GM19351 (cell line): ENCODE results near the gene TDRD15.
"Not testable (repeated sequence)": the region's sequence is repeated elsewhere in the genome, so short reads cannot be mapped to it uniquely, and the experiment has no call there.

Experiments
- ATAC-seq: cut with Tn5 transposase; IDR thresholded peaks from one replicate; pipeline ENCODE4 v1.9.1; 2021; ENCODE audit warnings: mild to moderate bottlenecking, moderate library complexity; ENCODE audit not compliant: unreplicated experiment

The TDRD15 gene

DNA sequence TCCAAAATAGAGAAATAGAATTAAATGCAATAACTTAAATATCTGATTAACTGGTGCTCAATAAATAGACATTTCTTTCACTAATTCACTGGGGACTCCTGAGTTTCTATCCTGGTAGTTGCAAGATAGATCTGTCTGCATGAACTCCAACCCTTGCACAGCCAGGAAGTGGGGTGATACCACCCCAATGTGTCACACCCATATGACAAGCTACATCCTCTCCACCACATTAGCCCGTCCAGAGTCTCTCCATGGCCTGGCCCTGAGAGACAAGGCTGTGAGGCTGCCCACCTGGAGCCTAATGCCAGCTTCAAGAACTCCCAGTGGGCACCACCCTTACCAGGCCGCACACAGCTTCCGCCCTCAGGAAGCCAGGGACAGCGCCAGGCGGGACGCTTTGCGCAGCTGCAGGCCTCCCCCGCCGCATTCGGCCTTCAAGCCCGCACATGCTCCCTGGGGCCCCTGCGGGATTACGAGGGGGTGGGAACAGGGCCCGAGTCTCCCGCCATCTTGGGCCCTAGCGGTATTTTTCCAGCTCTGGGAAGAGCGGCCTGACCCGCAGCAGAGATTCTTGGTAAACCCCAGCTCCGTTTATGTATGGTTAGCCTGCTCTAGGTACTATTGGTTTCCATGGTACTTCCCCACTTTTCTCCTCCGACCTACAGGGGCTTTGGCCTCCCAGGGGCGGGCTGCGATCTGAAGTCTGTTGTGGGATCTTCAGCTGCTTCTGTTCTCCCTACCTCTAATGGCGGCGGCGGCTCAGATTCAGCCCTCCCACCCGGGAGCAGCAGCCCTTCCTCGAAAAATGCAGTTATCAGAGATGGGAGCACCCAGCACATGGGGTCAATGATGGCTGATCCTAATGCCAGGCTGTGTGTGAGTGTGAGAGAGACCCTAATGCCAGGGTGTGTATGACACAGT is at the start of gene TDRD15:
Gene TDRD15 (plus strand): TSS at position 496 of the 921 bp plus-strand sequence. CDS start 13,500 bp downstream, outside the sequence.
- no peak for ATAC-seq

DNA sequence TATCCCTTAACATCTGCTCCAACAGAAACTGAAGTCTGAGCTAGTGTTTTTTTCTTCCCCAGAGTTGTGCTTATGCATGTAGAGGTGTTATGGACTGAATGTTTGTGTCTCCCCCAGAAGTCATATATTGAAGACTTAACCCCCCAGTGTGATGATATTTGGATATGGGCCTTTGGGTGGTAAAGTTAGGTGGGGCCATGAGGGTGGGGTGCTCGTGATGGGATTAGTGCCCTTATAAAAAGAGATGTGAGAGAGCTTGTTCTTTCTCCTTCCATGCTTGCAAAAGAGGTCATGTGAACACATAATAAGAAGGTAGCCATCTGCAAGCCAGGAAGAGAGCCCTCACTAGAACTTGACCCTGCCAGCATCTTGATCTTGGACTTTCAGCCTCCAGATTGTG is 45.5 kb upstream of the TDRD15 start:
- no peak for ATAC-seq

DNA sequence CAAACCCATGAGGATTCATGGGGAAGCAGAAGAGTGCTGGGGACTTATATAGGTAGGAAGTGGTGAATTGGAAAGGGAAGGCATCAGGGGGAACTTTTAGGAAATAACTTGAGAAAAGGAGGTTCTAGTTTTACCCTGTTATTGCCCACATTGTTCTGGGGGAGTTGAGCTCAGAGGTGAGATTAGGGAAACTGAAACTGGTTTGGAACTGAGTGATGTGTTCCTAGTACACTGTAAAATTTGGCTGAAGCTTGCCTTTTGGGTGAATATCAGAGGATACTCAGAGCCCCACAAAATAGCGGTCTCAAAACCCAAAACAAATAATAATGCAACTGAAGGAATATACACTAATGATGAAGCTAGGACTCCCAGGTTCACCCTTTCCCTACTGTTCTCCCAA is 40.3 kb upstream of the TDRD15 start:
- no peak for ATAC-seq

DNA sequence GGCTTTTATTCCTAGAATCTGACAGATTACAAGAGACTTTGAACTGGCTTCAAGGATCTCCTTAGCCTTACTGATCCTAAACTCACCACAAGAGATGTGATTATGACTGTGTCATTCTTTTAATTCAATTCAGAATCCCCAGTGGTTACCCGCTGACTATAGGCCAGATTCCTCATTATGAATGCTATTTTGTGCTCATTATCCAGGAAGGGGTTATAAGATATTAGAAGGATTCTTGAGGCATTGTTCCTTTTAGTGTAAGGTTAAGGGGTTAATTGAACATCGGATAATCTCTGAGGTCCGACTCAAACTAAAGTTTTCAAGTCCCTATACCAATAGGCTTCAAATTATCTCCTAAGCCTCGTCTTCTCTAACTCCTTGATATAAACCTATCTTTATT is 39.4 kb upstream of the TDRD15 start:
- ATAC-seq = no peak

DNA sequence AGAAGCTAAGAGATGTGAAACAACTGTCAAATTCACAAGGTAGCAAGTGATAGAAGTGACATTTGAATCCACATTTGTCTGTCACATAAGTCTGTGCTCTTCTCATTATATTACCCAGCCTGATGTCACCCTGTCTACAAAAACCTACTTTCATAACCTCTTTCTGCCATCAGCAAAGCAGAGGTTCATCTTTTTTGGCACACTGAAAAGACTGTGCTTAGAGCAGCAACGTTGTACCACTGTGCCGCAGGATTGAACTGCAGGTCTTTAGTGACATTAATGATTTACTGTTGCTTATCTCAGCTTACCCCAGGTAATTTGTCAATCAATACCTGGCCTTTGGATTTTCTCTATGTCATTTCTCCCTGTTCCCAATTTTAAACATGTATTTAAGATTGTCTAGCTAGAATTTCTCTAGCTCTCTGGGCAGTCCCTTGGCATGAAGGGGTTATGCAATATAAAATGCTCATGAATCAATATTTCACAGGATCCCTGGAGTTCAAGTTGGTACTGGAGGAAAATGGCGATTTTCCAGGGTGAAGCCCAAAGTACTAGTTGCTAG is 31.4 kb upstream of the TDRD15 start:
- ATAC-seq = no peak

DNA sequence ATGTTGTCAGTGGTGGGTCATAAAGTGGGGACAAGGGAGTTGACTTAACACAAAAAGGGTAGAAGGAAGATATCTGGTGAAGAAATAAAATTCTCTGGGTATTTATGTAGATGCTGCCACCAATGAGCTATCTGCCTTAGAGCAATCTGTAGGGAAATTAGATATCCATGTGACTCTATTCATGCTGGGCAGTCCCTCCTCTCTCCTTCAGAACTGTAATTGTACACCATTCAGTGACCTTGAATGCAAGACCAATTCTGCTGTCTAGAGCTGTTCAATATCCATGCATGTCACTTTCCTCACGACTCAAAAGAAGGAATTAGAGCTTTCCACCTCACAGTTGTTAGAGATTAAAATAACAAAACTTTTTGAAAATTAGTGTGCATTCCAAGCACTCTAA is 28.6 kb upstream of the TDRD15 start:
- ATAC-seq = no peak

DNA sequence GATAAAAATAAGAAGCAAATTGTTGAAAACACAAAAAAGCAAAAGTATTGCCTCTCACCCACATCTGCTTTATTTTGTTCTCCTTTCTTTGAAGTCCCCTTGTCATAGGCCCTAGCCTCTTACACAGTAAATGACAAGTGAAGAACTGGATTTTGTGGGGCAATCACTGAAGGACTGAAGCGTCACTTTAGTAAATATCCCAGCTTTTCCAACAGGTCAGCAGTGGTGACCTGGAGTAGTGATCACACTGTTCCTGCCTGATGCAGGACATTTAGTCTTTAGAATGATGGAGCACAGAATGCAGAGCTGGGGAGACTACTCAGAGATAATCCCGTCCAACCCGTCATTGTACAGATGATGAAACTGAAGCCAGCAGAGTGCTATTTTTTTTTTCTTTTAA is 28.1 kb upstream of the TDRD15 start:
- ATAC-seq = no peak

DNA sequence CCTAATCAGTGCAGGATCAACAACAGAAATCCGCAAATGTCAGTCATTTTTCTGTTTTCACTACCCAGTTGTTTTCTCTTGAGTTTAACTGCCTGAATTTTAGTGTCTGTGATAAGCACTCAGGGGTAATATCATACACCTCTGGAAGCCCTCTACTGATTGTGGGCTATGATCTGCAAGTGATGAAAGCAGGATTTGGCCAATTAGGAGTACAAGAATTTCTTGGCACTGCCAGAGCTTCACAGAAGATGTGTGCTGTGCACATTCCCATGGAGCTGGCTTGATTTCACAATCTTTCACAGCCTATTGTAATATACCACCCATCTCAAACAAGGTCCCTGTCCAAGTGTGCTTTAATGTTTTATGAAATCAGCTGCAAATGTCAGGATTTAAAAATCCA is 27.3 kb upstream of the TDRD15 start:
- ATAC-seq = no peak

DNA sequence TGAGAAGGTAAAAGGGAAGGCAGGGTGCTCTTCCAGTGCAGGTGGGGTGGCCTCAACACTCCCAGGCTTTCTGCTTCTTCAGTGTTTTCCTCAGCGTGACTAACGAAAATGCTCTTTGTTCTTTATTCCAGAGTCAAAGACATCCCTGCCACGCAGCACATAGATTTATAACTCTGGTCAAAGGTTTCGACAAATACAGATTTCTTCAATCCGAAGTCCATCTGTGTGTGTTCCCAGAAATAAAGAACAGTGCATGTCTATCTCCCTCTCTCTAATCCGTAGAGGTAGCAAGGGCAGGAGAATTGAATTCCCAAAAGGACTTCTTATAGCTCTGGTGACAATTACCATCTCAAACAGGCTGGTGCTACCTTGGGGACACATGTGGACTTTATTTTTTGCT is 26.4 kb upstream of the TDRD15 start:
- no peak for ATAC-seq

DNA sequence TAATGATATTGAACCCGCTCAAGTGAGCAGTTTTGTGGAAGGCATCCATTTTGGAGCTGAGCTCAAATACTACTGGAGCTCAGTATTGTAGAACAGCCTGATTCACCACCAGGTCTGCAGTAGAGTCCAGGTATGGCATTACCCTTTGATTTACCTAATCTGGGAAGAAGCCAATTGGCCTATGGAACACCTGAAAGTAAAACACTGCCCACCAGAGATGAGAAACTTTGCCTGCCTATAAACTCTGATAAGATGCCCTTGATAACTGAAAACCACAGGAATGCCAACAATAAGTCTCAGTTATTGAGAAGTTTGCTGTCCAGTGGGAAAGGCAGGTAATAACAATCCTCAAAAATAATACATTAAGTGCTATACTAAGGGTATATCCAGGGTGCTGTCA is 25.5 kb upstream of the TDRD15 start:
- no peak for ATAC-seq

DNA sequence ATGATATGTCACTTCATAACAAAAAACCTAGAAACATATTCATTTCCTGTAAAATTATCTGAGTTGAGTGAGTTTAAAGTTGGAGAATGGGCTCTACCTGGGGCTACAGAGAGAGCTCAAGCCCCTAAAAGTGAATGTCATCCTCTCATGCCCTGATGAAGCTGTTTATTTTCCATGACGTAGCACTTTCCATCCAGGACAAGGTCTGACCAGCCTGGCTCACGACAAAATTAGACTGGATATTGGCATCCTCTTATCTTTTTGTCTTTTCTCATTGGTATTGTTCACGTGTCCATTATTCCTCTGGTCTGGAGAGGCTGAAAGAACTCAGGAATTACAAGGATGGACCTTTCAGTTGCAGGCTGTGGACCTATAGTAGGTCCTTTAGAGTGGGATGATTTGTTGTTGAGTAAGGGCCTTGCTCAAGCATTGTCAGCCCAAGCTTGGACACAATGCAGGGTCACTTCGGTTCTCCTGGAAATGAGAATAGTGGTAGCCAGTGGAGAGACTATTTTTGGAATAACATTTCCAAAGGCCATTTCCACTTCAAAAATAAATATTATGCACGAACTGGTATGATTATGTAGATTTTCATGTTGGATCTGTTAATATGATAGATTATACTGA is 24.4 kb upstream of the TDRD15 start:
- ATAC-seq = no peak

DNA sequence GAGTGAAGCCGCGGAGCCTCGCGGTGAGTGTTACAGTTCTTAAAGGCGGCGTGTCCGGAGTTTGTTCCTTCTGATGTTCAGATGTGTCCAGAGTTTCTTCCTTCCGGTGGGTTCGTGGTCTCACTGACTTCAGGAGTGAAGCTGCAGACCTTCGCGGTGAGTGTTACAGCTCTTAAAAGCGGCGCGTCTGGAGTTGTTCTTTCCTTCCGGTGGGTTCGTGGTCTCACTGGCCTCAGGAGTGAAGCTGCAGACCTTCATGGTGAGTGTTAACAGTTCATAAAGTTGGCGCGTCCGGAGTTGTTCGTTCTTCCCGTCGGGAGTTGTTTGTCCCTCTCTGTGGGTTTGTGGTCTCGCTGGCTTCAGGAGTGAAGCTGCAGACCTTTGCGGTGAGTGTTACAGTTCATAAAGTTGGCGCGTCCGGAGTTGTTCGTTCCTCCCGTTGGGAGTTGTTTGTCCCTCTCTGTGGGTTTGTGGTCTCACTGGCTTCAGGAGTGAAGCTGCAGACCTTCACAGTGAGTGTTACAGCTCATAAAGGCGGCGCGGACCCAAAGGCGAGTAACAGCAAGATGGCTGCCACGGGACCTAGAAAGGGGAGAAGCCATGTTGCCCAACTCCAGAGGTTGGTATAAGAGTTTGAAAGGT is 22.1 kb upstream of the TDRD15 start:
- not testable (repeated sequence) for ATAC-seq

DNA sequence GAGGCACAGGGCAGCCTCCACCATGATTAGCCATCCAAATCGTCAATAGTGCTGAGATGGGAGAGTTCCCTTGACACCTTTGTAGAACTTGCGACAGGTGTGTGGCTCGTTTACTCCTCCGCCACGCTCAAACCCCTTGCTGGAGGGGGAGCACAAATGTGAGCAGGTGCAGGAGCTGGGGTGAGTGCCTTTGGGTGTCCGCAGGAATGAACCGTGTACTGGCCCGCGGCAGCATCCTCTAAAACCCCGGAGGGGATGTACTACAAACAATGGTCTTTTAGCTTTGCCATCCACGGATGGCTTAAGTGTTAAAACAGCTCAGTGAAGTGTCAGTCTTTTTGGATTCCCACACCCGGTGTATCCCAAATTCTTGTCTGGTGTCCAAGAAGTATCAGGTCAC is 21.4 kb upstream of the TDRD15 start:
- ATAC-seq = no peak

DNA sequence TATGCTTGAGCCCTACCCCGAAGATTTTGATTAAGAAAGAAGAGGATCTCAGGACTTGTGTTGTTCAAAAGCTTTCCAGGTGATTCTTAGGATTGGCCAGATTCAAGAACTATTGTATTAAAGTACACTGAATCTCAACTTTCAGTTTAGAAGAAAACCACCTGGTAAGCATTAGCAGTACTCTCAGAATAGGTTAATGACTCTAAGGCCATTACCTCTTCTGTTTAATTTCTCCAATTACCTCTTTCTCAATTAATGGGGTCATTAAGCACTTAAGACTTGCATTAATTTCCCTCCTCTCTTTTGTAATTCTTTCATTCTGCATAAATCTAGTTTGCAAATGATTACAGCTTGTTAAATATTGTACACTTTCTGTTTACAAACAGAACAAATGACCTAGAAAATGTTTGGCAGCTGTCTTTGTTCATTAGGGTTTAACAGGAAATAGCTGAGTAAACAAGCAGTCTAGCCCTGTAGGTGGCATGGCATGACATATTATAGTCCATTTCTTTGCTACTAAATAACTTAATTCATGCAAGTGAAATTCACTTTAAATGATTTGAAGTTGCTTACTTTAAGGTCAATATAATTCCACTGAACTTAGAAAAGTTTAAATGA is 20.4 kb upstream of the TDRD15 start:
- no peak for ATAC-seq

DNA sequence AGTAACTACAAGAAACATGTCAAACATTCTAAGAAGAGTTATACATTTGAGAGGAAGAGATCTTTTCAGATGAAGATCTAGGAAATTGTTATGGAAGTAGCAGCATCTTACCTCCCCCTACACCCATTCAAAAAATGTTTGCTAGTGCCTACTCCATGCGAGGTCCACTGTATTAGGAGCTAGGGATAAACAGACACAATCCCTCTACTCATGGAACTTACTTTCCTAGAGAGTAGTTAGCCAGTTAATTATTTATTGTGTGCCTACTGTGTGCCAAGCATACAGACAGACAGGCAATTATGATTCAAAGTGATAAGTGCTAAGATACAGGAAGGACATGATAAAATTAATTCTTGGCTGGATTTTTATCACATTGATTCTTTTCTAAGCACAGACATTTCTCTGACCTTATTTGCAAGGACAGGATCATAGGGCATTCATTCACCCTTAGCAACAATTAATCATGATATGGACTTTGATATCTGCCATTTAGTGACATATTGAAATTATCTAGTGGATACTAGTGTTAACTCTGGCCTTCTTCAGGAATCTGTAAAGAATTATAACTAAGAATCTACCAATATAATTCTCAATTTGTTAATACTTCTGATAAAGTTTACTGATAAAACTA is 19.6 kb upstream of the TDRD15 start:
- ATAC-seq = no peak

DNA sequence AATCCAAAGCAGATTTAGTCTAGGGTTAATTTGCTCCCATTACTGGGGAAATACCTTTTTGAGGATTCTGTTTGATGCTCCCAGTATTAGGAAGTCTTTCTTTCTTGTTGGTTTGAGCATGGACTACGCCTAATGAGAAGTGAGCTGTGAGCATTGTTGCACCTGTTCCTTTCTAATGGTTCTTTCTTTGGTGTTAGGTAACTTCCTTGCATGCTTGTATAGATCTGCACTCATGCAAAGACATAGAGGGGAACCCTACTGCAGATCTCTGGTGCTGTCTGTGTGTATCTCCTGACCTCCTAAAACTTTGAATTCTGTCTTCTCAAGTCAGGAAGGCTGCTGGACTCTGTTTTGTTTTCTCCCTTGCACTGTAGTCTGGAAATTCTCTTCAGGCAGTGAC is 12.8 kb upstream of the TDRD15 start:
- no peak for ATAC-seq

DNA sequence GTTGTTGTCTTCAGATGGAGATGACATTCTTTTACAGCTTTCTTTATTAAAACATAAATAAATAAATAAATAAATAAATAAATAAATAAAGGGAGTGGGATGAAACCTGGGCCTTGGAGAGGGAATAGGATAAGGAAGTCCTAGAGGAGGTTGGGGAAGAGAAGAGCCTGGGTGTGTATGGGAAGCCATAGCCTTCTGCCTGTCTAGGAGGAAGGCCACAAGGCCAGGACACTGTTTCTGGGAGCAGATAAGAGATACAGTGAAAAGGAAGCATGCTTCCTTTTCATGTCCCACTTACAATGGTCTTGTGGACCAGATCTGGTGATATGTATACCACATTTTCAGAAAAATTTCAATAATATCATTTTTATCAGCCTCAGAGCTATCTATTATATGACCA is 6.1 kb upstream of the TDRD15 start:
- no peak for ATAC-seq

DNA sequence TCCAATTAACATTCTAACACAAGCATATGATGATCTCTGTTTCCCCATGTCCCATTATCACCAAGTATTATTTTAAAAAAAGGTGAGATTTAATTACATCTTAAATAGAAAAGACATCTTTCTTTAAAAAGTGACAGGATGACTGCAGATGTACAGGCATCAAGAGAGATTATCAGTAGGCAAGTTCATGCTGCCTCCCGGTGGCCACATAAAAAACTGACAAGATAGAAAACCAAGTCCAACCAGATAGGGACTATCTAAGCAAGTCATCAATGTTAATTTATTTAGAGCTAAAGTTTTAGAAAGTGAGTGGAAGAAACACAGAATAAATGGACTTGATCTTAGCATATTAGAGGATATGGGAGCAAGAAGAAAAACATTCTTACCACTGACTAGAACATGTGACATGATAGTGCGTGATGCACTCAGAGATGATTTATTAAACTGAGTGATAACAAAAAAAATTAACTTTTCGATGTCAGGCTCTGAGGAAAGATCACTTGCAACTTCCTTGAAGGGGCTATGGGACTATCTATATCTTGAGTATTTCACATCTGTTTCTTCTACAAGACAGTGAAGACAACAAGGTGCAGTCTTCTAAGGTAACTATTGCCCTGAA is 5.4 kb upstream of the TDRD15 start:
- ATAC-seq = peak; percentile 83

DNA sequence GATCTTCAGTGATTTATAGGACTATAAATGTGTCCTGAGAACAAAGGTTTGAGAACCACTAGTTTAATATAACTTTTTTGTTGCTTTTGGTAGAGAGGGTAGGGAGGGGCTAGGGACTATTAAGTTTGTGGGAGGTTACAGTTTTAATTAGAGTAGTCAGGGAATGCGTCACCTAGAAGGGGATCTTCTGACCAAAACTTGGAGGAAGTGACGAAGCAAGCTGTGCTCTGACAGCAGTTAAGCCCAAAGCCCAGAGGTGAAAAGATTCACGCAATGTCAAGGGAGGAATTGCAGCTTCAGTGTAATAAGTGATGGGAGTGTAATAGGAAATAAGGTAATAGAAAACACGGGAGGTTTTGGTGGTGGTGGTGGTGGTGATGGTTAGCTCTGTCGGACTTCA is 8.1 kb downstream of the TDRD15 start:
- no peak for ATAC-seq

DNA sequence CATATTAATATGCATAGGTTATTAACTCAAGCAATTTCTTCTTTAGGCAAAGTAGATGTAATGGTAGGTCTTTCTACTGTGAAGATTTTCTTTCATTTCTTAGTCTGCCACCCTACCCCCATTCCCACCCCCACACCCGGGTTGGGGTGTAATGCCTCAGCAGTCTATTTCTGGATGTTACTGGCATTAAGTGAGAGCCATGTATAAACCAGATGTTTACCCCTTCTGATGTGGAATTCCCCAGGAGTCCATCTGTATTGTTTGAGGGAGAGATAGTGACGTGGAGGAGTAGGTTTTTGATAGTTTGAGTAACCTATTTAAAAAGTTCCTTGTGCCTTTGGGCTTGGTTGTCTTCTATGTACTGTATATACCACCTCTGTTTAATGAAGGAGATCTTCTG is 11.8 kb downstream of the TDRD15 start:
- ATAC-seq = no peak
